Measurements from ENCODE around the gene TIGD3. TPM values are rescaled to one million over a fixed set of nuclear protein-coding genes. Genes with fewer than 3 reads are reported as not detected.

Gene TIGD3
- total and polyA plus RNA-seq, 2 of the 8 experiments (the other 6 are each of a cell fraction or from before 2014, with no cell fraction given), result 1.1 to 1.3 TPM

- no peak for TF ChIP-seq CHD7 (IDR thresholded peaks at IDR 0.05; ENCODE audit: insufficient replicate concordance, low read length)
- no peak for TF ChIP-seq ZNF274 (IDR thresholded peaks at IDR 0.05; ENCODE audit: borderline replicate concordance, extremely low read depth, low read length)
- TF ChIP-seq NANOG (IDR thresholded peaks at IDR 0.05; ENCODE audit: insufficient read depth, low read depth, low read length, poor library complexity, severe bottlenecking), result no peak
- no peak for TF ChIP-seq BRCA1 (IDR thresholded peaks at IDR 0.05; ENCODE audit: low read depth, low read length)
- no peak for TF ChIP-seq SIRT6 (IDR thresholded peaks at IDR 0.05; ENCODE audit: low read length)
- no peak for TF ChIP-seq ATF2 (IDR thresholded peaks at IDR 0.05; ENCODE audit: low read length)
- no peak for TF ChIP-seq CHD1 (IDR thresholded peaks at IDR 0.05; ENCODE audit: low read depth, low read length)
- TF ChIP-seq TBP (IDR thresholded peaks at IDR 0.05; ENCODE audit: low read depth, low read length), result no peak
- TF ChIP-seq SP1 (IDR thresholded peaks at IDR 0.05; ENCODE audit: low read depth, low read length), result no peak
- TF ChIP-seq BCL11A (IDR thresholded peaks at IDR 0.05; ENCODE audit: low read depth in 2 of 2, low read length in 2 of 2), result no peak
- TF ChIP-seq TCF12 (IDR thresholded peaks at IDR 0.05; ENCODE audit: low read depth, low read length), result no peak
- no peak for TF ChIP-seq SP4 (IDR thresholded peaks at IDR 0.05; ENCODE audit: low read length)
These were observed 45.5 kb upstream of the TIGD3 start (continued) for GRCh38 chr11:65309006-65309405.

Measured in H1 (cell line).